ENCODE data around the gene ADD3.
A peak's percentile ranks its signal among the peaks of the same experiment; 100 is the strongest.
"Not testable (repeated sequence)": the region's sequence is repeated elsewhere in the genome, so short reads cannot be mapped to it uniquely, and the experiment has no call there.

The ADD3 gene

GRCh38 chr10:110114668-110115067 is 106.9 kb downstream of the ADD3 start:
- not testable (repeated sequence) for DNase-seq

DNA sequence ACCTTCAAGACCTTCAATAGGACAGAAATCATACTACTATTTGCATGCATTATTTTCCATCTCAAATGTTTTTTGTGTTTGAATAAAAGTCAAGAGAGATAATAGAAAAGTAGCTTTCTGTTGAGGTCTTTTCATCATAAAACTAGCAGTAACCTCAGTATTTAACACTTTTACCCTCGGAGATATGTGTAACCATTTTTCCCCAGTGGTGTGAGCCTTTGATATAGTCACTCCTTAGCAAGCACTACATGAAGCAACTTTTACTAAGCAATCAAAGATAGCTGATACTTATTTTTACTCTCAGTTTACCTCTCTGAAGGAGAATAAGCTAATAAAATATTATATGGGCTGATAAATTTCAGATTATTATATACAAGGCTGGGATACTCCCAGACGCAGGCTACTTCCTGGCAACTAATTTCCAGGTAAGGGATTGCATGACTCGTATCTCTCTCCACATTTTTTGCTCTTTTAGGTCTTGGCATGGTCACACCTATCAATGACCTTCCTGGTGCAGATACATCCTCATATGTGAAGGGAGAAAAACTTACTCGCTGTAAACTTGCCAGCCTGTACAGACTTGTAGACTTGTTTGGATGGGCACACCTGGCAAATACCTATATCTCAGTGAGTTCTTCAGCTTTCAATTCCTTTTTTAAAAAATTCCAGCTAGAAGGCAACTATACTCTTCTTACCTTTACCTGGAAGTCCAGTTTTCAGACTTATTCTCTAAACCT is 108.2 kb downstream of the ADD3 start:
- no peak for DNase-seq

DNA sequence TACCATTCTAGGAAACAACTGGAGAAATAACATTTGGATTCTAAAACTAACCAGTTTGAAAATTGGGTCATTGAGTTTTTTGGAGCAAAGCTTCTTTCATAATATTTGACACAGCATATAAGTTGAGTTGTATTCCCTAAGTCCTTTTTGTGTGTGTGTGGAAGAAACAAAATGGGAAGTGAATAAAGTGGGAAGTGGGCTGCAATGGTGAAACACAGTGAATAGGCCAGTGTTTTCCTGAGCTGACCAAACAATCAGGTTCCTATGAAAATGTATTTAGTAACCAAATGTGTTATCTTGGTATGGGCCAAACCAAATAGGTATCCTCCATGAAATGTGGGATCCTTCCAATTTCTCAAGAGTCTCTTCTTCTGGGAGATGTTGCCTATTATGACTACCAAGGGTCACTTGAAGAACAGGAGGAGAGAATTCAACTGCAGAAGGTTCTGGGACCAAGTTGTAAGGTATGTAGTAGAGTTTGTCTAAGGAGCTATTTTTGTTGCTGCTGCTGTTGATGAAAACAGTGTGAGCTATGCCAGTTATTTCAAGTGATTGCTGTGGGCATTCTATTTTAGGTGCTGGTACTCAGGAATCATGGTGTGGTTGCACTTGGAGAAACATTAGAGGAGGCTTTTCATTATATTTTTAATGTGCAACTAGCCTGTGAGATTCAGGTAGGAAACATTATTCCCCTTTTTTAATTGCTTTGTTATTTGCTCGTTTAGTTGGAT is 111.3 kb downstream of the ADD3 start:
- no peak for DNase-seq

GRCh38 chr10:110123594-110123993 is 115.8 kb downstream of the ADD3 start:
- no peak for DNase-seq

- DNase-seq, result no peak
These were observed 121.7 kb downstream of the ADD3 start for GRCh38 chr10:110129490-110129889.

DNA sequence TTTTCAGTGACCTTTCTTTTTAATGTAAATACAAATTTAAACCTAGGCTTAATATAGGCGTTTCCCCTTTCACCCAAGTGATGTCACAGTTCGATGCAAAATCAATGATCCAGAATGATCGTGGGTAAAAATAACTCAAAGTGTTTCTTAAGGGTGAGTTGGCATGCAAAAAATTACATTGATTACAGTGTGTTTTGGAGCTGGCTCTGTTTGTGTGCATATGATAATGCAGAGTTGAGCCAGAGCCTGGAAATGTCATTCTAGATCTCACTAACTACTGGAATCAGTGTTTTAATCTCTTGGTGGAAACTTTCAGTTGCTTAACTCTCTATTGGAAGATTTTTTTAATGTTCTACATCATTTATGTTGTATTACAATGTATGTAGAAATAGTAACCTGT is 127.1 kb downstream of the ADD3 start:
- no peak for DNase-seq

DNA sequence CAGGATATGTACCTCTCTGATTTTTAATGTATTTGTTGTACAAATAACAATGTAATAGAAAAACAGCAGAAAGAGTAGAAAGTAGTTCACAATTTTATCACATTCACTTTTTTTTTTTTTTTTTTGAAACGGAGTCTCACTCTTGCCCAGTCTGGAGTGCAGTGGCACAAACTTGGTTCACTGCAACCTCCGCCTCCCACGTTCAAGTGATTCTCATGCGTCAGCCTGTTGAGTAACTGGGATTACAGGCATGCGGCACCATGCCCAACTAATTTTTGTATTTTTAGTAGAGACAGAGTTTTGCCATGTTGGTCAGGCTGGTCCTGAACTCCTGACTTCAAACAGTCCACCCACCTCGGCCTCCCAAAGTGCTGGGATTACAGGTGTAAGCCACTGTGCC is 128.1 kb downstream of the ADD3 start:
- DNase-seq, result not testable (repeated sequence)

DNA sequence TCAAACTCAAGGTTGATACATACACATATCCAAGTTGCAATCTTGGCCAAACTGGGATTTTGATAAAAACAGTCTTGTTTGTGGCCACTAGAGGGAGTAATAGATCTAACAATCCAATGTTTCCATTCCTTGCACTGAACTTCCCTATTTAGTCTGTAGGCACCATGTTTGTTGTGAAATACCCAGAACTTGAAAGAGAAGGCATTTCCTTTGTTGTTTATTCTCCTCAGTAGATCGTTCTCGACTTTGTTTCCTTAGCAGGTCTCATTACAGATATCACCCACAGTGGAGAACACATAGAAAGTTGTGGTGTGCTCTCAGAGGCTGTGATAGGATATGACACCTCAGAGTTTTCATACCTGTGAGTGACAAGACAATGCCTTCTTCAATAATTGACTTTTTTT is 129.4 kb downstream of the ADD3 start:
- DNase-seq, result no peak

DNA sequence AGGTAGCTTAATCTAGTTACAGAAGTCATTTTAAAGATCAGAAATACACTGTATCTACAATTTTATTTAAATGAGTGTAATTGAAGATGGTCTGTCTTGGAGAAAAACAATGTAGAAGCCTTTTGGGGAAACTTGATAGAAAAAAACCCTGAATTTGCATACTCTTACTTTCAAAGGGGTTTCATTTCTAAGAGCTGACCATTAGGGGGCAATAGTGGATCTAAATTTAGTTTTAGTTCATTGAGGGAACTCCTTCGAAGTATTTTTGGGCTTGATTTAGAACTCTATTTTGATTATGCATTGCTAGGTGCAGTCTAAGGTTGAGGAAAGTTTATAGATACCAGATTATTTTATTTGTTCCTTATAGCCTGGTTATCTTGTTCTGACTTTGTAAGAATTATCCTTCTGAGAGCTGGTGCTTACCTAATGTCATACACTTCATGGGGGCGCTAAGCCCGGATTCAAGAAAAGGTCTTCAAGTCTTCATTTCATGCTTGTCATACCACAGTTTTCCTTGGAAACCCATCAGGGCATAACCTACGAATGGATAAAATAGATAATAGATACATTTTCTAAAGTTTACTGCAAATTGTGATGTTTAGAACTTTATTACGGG is 130.5 kb downstream of the ADD3 start:
- DNase-seq, result no peak

GRCh38 chr10:110141185-110141584 is 133.4 kb downstream of the ADD3 start:
- DNase-seq, result no peak

- DNase-seq, result no peak
These were observed 134.3 kb downstream of the ADD3 start for GRCh38 chr10:110141871-110142635.

DNA sequence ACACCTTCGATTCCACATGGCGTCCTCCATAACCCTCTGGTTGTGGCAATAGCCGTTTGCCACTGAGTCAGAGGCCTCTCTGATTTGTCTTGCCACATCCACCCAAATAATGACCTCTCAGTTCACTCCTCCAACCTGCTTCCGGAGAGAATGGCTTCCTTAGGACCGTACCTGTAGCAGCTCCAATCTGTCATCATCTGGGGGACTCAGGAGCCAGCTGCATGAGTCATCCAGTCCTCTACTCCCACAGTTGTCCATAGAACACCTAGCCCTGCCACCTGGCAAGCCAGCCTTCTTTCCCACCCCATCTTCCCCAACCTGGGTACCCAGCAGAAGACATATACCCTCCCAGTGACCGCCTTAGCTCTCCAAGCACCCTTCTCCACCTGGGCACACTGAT is 135.2 kb downstream of the ADD3 start:
- DNase-seq, result no peak

DNA sequence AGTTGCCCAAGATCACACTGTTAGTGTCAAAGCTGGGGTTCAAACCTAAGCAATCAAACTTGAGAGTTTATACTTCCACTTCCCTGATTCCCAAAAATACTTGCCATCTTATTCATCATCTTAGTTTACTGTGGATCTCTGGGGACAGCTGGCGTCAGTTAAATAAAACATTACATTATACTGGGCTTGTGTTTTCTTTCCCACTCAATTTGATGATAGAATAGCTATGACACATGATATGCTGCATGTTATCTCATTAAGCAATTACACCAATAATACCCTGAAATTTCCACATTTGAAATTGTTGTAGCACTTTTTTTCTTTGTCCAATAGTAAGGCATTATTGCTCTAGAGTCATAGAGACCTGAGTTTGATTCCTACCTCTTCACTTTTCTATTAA is 136.7 kb downstream of the ADD3 start:
- DNase-seq, result no peak

GRCh38 chr10:110147961-110148360 is 140.2 kb downstream of the ADD3 start:
- DNase-seq, result peak; percentile 27

DNA sequence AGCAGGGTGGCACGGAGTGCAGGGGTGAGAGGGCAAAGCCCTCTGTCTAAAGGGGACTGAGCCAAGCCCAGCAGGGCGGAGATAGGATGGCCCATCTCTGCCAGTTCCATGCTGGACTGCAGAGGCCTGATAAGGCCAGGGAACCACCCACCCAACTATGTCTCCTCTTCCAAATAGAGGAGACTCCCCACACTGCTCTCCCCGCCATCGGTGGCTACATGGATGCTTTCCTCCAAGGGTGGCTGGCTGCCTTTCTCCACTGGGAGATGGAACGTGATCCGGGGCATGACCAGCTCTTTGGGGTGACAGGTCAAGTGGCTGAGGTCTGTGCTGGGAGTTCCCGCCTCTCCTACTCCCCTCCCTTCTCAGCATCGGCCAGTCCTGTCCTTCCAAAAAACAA is 141.5 kb downstream of the ADD3 start:
- no peak for DNase-seq

GRCh38 chr10:110150046-110150445 is 142.3 kb downstream of the ADD3 start:
- no peak for DNase-seq

DNA sequence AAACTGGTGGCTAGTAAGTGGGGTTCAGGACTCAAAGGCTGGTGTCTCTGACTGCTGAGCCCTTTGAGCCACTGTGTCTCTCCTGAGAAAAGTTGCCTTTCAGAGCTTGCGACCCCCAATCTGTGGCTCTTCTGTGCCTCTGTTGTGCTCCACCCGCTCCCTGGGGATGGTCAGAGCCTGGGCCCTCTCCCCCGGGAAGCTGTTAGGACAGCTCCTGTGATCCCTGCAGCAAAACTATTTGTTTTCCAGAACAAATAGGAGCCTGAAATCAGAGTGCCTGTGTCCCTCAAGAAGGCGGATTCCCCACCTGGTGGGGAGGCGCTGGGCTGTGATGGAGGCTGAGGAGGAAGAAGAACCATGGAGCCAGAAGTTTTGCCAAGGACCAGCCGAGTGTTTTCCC is 143.2 kb downstream of the ADD3 start:
- DNase-seq, result no peak

DNA sequence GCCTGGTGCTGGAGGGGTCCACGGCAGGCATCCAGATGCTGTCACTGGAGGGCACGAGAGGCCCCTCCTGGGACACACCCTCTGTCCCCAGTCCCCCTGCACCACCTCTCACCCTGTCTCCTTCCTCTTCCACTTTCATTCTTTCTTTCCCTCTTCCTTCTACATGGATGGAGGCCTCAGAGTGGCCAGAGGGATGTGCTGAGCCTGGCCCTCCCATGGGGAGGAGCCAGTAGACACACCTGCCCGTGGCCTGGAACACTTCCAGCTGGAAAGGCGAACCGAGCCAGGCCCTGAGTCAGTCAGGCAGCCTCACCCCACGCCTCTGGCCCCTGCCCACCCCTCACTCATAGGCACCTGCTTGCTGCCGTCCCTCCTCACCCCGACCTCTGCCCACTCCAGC is 143.7 kb downstream of the ADD3 start:
- DNase-seq, result no peak

DNA sequence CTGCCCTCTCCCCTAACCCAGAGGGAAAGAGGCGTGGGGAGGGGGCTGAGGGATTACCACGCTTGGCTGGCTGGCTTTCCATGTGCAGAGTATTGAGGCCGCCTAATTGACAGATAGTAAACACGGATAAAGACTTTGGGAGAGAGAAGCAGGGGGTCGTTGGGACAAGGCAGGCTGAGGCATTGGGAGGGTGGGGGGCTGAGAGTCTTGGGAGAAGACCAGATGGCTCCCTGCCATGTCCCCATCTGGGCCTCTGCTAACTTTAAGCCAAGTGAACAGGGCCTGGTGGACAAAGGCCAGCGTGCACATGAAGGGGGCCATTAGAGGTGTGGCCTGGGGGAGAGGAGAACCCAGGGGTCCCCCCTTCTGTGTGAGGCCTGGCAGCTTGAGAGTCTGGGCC is 144.2 kb downstream of the ADD3 start:
- no peak for DNase-seq

DNA sequence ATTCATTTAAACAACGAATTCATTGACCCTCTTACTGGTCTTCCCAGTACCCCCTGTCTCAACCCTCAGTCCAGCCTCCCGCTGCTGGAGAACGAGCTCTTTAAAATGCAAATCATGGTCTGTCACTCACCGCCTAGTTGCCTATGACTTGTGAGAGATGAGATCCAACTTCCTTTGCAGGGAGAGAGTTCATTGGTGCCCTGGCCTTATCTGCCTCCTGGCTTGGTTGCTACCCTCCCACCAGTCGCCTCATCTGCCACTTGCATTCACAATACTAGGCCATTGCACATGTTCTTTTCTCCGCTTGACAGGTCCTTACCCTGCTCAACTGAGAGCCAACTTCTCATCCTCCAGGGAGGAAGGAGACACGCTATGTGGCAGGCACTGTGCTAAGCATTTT is 145.6 kb downstream of the ADD3 start:
- no peak for DNase-seq

- no peak for DNase-seq
These were observed 148.3 kb downstream of the ADD3 start for GRCh38 chr10:110156046-110156445.

DNA sequence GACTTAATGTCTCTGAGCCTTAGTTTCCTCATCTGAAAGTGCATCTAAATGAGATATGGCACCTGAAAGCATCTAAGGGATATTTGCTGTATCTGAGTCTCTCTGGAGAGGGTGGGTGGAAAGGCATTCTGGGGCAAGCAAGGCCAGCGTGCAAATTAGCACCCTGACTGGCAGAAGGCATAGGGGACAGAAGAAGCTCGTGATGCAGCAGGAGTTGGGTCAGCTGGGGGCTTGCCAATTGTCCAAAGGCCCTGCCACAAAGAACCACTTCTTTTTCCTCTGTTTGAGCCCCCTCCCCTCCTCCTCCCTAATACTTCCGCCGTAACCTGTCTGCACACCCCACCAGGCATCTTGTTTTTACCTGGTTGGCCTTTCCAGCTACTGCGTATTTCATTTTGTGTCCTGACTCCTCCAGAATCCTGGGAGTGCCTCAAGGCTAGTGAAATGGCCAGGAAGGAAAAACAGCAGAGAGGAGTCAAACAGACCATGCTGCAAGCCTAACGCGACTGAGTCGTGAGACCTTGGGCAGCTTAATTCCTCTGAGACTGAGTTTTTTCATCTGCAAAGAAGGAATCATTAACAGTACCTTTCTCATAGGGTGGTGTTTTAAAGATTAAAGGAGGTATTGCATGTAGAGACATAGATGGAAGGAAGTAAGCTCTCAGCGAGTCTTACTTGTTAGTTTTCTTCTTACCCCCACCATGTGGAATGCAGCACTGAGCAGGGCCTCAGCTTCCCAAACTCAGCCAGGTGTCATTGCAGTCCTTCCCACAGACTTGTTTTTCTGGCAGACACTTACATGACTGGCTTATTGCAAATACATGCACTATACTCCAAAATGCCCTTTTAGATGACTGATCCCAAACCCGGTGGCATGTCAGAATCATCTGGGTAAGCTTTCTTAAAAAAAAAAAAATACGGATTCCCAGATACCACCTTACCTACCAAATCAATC is 150.5 kb downstream of the ADD3 start:
- no peak for DNase-seq

Measured in NK-92 treated with Interleukin-12 subunit alpha and Interleukin-12 subunit beta, amount 100 ng/mL, for 24 hours (cell line).